GM23248 (cell line): ENCODE measurements around the gene LCTL.

Source experiments
- EZH2 ChIP-seq: fragments of 200-600 bp; sonication (generic); IDR thresholded peaks from 2 replicates; pipeline ENCODE4 v1.6.1; 2018; ENCODE audit warnings: antibody characterized with exemption, mild to moderate bottlenecking; ENCODE audit not compliant: insufficient read depth, poor library complexity, severe bottlenecking
- EZH2phosphoT487 ChIP-seq: fragments of 200-600 bp; sonication (generic); IDR thresholded peaks from 2 replicates; pipeline ENCODE4 v1.6.1; 2018; ENCODE audit warnings: antibody characterized with exemption, moderate library complexity, mild to moderate bottlenecking, low read depth; ENCODE audit not compliant: insufficient read depth

GRCh38 chr15:66580643-66581042 lies 14.8 kb upstream of the LCTL start:
- TF ChIP-seq EZH2: no peak
- TF ChIP-seq EZH2phosphoT487: no peak
